GM23248 (cell line): ENCODE data around the gene ABLIM2.

ENCODE experiments used
- EZH2 ChIP-seq: fragments of 200-600 bp; sonication (generic); IDR thresholded peaks from 2 replicates; pipeline ENCODE4 v1.6.1; 2018; ENCODE audit warnings: antibody characterized with exemption, mild to moderate bottlenecking; ENCODE audit not compliant: insufficient read depth, poor library complexity, severe bottlenecking
- EZH2phosphoT487 ChIP-seq: fragments of 200-600 bp; sonication (generic); IDR thresholded peaks from 2 replicates; pipeline ENCODE4 v1.6.1; 2018; ENCODE audit warnings: antibody characterized with exemption, moderate library complexity, mild to moderate bottlenecking, low read depth; ENCODE audit not compliant: insufficient read depth

DNA sequence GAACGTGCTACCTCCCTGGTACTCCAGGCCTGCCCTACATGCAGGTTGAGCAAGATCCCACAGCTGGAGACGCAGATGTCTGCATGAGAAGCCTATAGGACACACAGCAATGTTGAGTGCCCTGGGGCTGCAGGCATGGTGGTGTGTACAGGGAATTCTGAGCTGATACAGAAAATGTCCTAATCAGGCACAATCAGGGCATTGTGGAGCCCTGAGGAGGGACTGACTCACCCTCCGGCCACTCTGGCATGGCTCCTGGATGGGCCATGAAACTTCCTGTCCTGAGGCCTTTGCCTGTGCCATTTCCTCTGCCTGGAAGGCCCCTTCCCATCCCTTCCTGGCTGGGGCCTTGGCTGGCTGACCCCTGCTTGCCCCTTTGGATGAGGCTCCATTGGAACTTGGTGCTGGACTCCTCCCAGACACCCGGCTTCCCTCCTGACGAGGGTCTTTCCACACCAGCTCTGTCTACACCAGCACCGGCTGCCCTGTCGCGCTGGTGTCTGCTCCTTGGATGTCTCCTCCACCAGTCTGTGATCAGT, 202.3 kb downstream of the ABLIM2 start:
- no peak for TF ChIP-seq EZH2
- no peak for TF ChIP-seq EZH2phosphoT487
